Hepatocyte (in vitro differentiated cells): ENCODE data around the gene DHDH.

Experiments
- CTCF ChIP-seq: fragments of 200-600 bp; sonication (generic); IDR thresholded peaks from 2 replicates; pipeline ENCODE4 v1.5.1; 2016; ENCODE audit warnings: antibody characterized with exemption, mild to moderate bottlenecking; ENCODE audit not compliant: poor library complexity
- EZH2 ChIP-seq: fragments of 200-600 bp; sonication (generic); IDR thresholded peaks from 2 replicates; pipeline ENCODE4 v1.6.1; 2016; ENCODE audit warnings: antibody characterized with exemption, mild to moderate bottlenecking, borderline replicate concordance

GRCh38 chr19:48986211-48986610, 52.7 kb downstream of the DHDH start:
- TF ChIP-seq CTCF: no peak
- TF ChIP-seq EZH2: no peak
